Stimulated activated CD4-positive, alpha-beta T cell treated with anti-CD3 and anti-CD28 coated beads, Interleukin-1b, Interleukin-23, amount 100 ng/mL, for 1 hour (primary cell): ENCODE data around the gene DGAT2.

ENCODE experiments used
- DNase-seq, 2 donors: peaks; one replicate each; pipeline ENCODE4 v3.0.0-alpha.2; 2020; ENCODE audit warnings: low read depth in 2 of 2

Gene DGAT2

DNA sequence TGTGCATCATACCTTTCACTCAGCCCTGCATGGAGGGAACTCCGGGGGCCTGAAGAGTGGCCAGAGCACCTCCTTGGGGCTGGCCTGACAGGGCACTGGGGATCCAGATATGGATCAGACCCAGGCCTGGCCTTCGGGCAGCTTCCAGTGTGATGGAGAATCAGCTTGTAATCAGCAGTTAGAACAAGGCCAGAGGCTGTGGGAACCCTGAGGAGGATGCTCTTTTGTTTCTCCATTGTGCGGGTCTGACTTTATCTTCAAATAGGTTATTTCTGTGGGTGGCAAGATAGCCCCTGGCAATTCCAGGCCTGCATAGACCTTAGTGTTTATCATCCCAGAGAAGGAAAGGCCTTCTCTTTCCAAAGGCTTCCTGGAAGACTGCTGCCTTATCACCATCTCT is 12.3 kb downstream of the DGAT2 start:
- DNase-seq: no peak

DNA sequence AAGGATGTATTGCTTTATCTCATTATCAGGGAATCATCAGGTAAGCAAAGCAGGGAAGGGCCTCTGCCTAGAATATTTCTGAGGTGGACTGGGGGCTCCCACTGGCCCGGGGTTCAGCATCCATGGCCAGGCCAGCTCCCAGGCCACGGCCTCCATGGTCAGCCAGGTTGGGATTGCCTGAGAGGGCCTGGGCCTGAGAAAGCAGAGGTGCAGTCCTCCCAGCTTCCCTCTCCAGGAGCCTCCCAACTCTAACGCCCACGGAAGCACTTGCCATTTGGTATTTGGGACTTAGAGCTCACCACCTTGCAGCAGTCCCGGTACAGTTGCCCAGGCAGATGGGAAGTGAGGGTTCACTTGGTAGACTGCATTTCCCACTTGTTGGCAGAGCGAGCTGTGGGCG is 12.7 kb downstream of the DGAT2 start:
- DNase-seq: no peak

DNA sequence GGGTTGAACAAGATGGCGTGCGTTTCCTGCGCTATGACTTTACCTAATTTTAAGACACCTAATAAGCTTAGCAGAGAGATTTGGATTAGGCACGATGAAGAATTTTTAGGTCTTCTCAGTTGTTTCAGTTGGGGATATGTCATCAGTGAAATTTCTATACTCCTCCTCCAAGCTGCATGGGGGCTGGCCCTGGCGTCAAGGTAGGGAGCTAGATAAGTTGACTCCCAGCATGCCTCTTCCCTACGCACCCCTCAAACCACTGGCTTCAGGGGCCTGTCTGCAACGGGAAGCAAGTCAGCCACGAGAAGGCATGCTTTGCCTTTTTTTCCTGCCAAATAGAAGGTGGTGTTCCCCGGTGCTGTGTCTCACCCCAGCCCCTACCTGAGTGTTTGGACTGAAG is 13.3 kb downstream of the DGAT2 start:
- no peak for DNase-seq

DNA sequence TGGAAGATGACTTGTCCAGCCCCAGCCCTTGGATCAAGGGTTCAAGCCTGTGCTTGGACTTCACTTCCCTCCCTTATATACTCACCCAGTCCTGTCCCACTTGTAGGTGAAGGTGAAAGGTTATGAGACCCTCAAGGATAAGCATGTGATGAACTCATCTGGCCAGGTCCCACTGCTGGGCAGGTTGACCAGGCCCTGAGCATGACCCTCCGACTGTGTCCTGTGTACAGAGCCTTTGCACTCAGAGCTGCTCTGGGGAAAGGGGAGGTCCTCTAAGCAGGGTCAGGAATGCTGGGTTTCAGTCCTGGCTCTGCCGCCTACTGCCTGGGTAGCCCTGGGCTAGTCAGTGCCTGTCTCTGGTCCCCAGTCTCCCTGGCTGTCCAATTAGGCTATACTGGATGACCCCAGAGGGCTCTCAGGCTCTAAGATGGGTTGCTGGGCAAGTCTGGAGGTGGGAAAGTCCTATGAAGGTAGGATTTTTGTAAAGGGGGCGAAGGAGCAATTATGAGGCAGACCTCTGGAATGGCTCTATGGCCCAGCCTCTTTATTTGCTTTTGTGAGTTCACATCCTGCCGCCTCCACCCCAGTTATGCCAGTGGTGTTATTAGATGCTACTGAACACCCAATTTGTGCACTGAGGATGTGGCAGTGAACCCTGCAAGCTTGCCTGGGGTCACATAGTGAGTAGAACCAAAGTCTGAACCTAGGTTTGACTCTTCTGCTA is 14.1 kb downstream of the DGAT2 start:
- no peak for DNase-seq

DNA sequence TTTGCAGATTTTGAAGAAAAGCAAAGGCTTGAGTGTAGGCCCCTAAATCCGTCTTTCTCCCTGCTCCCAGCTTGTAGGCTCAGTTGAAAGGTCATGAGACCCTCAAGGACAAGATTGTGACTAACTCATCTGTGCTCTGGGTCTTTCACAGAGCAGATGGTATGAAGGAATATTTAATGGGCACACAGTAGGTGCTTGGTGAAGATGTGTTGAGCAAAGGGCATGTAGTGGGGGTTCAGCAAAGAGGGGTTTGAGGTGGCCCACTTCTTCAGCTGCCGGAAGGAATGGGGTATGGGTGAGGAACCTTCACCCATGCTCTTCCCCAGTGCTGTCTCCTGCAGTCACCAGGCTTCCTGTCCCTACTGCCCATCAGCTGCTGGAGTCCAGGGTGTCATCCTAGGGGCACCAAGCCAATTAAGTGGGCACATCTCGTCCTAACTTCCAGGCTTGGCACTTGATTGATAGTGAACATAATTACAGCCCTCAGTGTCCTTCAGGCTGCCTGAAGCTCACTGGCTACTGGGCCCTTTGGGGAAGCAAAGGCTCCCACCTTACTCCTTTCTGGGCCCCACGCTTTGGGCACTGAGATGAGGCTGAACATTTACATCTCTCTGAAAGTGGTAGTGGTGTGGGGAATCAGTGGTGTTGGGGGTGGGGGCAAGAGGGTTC is 15.0 kb downstream of the DGAT2 start:
- no peak for DNase-seq

DNA sequence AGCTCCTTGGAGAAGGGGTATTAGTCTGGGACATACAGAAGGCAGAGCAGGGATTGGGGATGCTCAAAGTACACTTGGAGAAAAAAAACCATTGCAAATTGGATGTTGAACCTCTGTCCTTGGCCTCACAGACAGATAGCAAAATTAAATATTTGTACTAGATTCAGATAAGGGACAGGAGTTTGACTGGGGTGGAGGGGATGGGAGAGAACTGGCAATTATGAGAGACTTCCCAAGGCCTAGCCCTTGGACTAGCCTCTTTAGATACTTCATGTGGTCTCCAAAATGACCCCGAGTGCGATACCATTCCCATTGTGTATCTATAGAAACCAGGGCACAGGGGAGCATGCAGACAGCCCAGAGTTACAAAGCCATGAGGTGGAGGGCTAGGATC is 15.5 kb downstream of the DGAT2 start:
- DNase-seq: no peak

DNA sequence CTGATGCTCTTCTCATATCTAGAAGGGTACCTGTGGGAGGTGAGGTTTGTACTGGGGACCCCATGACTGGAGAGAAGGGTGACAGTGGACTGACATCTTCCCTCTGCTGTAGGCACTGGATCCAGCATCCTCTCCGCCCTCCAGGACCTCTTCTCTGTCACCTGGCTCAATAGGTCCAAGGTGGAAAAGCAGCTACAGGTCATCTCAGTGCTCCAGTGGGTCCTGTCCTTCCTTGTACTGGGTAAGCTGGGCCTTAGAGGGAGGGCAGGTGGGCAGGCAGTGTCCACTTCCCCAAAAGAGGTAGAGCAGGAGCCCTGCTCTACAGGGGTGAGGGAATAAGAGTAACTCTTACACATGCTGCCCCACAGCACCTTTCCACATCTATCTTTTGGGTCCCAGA is 15.9 kb downstream of the DGAT2 start:
- DNase-seq: no peak

DNA sequence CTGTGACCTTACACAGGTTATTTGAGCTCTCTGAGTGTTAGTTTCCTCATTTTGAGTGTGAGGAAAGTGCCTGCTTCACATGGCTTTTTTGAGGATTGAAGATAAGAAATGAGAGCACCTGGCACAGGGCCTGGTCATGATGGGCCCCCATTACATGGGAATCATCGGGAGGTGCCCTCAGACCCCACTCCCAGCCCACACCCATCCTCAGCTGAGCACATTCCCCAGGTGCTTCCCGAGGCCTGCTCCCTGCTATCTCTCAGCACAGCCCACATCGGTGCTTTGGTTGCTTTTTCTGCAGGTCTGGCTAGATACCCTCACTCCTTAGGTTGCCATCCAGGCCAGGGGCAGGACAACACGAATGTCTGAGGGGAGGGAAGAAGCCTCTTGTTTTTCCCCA is 16.6 kb downstream of the DGAT2 start:
- no peak for DNase-seq

DNA sequence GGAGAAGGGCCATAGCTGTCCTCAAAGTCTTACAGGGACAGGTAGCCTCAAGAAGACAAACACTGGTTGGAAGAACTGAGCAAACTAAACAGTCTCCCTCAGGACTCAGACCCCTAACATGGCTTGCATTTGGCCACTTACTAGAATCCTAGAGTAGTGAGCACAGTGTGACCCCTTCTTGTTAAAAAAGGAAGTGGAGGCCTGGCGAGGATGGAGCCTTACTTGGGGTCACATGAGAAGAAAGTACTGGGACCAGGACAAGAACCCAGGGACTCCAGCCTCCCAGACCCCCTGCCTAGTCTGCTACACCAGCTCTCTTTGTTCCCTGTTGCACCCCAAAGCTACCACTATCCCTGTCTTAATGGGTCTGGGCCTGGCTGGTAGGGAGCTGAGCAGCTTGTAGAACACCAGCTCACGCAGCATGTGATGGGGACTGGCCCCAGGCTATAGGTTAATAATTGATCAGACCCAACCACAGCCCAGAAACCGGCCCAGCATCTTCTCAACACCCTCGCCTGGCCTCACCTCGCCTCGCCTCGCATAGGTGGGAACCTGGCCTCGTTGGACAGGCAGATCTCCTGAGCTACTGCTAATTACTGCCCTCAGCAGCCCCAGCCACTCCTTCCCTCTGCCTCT is 17.6 kb downstream of the DGAT2 start:
- no peak for DNase-seq

DNA sequence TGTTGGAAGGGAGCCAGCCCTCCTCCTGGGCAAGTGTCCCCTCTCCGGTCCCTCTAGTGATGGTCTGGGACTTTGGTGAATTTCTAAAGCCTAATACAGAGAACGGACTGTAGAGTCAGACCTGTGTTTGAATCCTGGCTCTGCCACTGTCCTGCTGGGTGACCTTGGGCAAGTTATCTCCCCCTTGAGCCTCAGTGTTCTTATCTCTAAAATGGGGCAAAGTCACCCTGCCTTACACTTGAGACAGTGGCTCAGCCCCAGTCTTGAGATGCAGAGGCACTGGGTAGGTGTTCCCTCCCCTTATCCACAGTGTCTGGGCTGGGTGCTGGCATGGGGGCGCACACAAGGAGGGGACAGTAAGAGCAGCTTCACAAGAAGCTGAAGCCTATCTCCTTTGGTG is 20.9 kb downstream of the DGAT2 start:
- no peak for DNase-seq

DNA sequence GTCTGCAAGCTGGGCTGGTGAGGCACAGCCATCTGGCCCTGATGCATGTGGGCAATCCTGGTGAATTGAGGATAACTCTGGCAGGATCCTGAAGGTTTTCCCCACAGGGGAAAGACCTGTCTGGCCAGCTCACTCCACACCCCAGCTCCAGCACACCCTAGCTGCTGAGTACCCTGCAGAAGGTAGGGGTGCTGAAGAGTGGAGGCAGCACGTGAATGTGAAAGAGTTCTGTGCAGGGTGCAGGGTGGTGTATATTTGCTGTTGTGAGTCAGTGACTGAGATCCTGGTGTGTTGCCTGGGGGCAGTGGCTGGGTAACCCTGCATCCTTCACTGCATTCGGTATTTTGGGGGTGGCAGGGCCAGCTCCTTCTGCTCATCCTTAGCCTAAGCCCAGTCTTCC is 22.4 kb downstream of the DGAT2 start:
- no peak for DNase-seq

DNA sequence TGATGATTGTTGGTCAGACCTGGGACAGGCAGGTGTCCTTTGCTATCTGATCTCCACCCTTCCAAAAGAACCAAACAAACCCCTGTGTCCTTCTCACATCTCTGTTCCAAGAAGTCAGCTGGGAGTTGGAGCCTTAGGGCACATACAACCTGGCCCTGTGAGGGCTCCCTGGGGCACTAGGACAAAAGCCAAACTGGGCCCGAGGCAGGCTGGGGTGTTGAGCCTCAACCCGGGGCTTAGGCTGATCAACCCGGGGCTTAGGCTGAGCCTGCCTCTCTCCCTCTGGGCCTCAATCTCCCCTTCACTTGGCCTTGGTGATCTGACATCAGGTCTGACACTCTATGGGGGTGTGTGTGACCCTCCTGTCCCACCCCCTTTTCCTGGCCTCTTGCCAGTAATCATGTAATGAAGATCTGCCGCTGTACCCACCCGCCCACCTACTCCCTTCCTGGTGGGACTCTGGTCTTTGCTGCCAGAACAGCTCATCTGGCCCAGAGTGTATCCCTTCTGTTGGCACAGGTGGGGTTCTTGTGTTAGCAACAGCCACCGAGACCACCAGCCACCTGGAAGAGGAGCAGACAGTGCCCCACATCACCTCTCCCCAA is 23.7 kb downstream of the DGAT2 start:
- no peak for DNase-seq

DNA sequence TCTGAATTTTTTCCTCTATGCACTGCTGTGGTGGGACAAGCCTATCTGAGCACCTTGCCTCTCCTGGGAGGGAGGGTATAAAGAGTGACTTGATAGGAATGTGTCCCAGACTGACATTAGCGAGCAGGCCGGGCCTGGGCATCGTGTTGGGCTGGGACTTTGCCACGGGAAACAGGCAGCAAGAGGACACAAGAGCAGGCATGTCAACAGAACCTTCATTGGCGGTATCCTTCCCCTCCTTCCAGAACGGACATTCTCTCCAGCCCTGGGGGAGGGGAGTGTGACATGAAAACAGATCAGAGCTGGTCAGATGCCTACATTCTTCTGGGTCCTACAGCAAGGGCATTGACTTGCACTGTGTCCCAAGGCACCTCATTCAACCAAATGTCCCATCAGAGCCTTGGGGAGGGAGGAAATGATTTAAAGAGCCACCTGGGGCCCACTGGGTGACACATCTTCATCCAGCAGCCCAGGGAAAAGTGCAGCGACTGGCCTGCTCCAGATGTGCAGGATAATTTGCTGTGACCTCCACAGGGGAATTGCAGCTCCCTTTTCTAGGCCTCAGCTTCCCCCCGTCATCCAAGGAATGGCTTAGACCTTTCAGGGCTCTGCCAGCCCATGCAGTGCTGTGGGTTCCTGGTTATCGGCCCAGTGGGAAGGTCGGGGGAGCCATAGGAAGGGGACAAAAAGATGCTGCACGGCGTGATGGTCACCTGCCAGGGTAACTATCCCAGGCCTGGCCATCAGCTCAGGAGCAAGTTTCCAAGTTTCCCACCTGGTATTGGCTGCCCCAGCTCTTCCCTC is 24.6 kb downstream of the DGAT2 start:
- DNase-seq: no peak

DNA sequence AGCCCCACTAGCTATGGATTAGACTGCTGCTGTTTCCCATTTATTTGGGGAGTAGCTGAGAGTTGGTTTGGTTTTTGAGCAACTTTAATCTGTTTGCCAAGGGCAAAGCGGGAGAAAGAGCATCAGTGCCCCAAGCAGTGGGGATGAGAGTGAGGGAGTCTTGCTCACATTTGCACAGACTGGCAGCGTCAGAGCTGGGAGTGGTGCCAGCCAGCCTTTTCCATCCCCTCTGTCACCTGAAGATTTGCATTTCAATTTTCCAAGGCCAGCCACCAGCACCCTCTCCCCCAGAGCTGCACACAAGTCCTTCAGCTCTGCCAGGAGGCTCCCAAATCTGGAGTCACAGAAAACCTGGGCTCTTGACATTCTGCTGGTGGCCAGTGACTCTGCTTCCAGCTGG is 25.4 kb downstream of the DGAT2 start:
- DNase-seq: no peak

DNA sequence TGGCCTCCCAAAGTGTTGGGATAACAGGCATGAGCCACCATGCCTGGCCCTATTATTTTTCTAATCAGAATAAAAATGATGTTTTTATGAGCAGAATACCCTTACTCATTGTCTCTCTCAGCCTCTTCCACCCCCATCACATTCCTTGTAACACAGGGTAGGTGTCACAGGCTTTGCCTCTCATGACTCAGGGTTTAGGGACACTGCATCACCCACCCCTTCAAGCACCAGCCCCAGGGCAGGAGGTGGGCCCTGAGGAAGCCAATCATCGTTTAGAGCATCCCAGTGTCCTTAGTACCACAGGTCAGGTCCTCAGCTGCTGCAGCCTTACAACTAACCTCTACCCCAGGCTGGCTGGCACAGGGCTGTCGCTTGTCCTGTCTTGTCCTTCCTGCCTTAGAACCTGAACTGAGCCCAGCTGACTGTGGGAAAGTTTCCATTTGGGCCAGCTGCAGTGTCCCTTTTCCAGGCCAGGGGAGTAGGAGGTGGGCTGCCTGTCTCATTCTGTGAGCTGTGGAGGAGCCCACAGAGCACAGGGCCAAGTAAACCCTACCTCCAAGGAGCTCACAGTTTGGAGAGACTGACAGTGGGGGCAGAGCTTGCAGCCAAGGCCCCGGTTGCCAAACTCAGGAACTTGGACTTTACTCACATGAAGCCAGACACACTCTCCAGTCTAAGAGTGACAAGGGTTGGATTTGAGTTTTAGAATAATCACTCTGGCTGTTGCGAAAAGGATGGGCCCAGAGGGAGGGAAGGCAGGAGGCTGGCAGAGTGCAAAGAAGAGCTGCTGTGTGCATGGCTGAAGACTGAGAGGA is 26.9 kb downstream of the DGAT2 start:
- DNase-seq: no peak

DNA sequence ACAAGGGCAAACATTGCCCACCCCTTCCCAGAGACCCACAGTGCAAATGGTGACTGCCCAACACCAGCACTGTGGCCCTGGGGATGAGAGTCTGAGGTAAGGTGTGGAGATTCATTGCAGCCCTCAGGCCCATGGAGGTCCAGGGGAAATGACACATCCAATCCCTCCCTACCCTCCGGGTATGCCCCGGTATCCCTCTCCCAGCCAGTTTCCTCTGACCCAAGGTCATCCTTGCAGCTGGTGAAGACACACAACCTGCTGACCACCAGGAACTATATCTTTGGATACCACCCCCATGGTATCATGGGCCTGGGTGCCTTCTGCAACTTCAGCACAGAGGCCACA is 27.5 kb downstream of the DGAT2 start:
- DNase-seq: no peak

DNA sequence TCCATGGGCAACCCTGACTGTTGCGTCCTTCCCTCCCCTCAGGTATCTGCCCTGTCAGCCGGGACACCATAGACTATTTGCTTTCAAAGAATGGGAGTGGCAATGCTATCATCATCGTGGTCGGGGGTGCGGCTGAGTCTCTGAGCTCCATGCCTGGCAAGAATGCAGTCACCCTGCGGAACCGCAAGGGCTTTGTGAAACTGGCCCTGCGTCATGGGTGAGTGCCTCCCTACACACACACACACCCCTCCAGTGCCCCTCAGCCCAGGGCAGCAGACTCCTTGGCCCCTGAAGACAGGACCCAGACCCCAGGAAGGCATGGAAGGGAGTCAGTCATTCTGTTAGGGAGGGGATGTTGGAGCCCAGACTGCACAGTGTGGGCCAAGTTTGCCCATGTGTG is 28.5 kb downstream of the DGAT2 start:
- no peak for DNase-seq

DNA sequence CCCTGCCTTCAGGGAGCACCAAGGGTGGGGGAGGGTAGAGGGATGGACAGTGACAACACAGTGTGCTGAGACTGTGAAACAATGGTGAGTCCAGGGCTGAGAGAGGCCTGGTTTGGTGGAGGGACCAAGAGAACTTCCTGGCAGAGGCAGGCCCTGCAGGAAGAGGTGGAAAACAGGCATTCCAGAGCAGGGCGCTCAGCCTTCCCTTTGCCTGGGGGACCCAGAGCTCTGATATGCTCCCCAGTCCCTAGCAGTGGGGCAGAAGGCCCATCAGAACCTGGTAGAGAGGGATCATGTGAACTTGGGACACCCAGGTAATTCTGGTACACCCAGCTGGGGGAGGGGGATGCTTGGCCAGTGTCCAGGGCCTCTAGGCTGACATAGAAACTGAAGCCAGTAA is 29.2 kb downstream of the DGAT2 start:
- no peak for DNase-seq

DNA sequence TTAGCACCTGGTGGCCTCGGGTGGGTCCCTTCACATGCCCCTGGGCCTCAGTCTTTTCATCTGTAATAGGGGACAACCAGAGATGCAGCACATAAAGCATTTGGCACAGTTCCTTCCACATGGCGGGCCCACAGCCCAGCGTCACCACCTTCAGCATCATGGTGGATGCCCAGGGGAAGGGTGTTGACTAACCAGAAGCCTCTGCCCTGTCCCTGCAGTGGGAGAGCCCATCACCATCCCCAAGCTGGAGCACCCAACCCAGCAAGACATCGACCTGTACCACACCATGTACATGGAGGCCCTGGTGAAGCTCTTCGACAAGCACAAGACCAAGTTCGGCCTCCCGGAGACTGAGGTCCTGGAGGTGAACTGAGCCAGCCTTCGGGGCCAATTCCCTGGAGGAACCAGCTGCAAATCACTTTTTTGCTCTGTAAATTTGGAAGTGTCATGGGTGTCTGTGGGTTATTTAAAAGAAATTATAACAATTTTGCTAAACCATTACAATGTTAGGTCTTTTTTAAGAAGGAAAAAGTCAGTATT is 31.6 kb downstream of the DGAT2 start:
- no peak for DNase-seq

DNA sequence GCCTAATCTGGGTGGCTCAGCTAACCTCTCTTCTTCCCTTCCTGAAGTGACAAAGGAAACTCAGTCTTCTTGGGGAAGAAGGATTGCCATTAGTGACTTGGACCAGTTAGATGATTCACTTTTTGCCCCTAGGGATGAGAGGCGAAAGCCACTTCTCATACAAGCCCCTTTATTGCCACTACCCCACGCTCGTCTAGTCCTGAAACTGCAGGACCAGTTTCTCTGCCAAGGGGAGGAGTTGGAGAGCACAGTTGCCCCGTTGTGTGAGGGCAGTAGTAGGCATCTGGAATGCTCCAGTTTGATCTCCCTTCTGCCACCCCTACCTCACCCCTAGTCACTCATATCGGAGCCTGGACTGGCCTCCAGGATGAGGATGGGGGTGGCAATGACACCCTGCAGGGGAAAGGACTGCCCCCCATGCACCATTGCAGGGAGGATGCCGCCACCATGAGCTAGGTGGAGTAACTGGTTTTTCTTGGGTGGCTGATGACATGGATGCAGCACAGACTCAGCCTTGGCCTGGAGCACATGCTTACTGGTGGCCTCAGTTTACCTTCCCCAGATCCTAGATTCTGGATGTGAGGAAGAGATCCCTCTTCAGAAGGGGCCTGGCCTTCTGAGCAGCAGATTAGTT is 32.3 kb downstream of the DGAT2 start:
- no peak for DNase-seq
